Putamen (tissue), 1 donor: ENCODE measurements around the gene MAGEH1.
"Not testable (repeated sequence)": the region's sequence is repeated elsewhere in the genome, so short reads cannot be mapped to it uniquely, and the experiment has no call there.

Experiments
- DNase-seq: peaks from one replicate; pipeline ENCODE4 v3.0.0-alpha.2; 2016; ENCODE audit warnings: low spot score

MAGEH1 gene, protein sequence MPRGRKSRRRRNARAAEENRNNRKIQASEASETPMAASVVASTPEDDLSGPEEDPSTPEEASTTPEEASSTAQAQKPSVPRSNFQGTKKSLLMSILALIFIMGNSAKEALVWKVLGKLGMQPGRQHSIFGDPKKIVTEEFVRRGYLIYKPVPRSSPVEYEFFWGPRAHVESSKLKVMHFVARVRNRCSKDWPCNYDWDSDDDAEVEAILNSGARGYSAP

GRCh38 chrX:55451990-55452832 lies at the start of gene MAGEH1:
MAGEH1 (plus strand) TSS chrX:55452127; CDS start chrX:55452375, 248 bp downstream.
- peak; percentile 93 for DNase-seq

DNA sequence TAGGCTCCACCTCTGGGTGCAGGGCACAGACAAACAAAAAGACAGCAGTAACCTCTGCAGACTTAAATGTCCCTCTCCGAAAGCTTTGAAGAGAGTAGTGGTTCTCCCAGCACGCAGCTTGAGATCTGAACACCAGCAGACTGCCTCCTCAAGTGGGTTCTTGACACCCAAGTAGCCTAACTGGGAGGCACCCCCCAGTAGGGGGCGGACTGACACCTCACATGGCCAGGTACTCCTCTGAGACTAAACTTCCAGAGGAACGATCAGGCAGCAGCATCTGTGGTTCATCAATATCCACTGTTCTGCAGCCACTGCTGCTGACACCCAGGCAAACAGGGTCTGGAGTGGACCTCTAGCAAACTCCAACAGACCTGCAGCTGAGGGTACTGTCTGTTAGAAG lies 24.8 kb upstream of the MAGEH1 start:
- not testable (repeated sequence) for DNase-seq

- not testable (repeated sequence) for DNase-seq
These were observed 8.5 kb upstream of the MAGEH1 start for GRCh38 chrX:55443468-55443867.

DNA sequence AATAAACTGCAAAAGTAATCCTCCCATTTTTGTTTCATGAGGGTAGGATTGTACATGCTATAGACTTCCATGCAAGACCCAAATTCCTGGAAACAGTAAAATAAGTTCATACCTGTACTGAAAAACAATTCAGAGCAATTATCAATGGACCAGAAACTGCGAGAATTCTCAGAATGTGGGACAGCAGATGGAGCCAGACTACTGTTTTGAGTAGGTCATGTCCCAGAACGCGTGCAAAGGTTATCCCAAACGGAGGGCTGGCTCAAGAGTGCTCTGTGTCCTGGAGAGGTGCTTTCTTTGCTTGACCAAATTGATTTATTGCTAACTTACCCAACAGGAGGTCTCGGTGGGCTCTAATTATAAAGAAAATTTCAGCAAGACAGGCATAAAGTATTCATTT lies 1.7 kb upstream of the MAGEH1 start:
- no peak for DNase-seq

DNA sequence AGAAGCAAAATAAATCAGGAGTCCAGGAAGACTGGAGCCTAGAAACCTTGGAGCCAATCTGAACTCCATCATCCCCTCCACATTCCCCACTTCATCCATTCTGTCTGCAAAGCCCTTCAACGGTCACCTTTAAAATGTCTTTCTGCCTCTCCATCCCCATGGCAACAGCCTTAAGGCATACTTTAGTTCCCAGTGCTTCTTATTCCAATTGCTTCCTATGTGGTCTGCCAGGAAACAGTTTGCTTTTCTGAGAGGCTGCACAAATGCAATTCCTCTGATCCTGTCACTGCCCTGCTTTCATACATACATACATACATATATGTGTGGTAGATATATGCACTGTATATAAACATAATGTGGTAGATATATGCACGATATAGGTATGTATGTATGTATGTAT lies 786 bp upstream of the MAGEH1 start:
- no peak for DNase-seq

GRCh38 chrX:55451626-55451989 lies 319 bp upstream of the MAGEH1 start:
- DNase-seq, result no peak

- DNase-seq, result no peak
These were observed 852 bp downstream of the MAGEH1 start for GRCh38 chrX:55452833-55453124.

GRCh38 chrX:55455708-55456107 lies 3.8 kb downstream of the MAGEH1 start:
- DNase-seq, result not testable (repeated sequence)

DNA sequence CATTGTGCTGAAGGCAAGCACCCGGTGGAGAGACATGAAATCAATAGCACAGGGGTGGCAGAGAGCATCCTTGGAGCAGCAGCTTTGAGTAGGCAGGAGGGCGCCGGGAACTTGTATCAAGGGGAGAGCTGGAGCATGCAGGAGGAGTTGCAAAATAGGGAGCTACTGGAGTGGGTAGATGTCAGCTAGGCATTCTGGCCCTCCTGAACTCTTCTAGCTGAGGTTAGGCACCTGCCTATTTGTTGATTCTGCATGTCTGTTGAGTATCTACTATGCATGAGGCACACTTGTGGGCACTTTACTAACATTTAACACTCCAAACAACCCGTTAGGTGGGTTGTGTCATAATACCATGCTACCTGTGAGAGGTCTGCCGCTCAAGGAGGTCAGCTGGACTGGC lies 7.5 kb downstream of the MAGEH1 start:
- DNase-seq, result not testable (repeated sequence)

GRCh38 chrX:55459926-55460325 lies 8.0 kb downstream of the MAGEH1 start:
- not testable (repeated sequence) for DNase-seq

- not testable (repeated sequence) for DNase-seq
These were observed 12.1 kb downstream of the MAGEH1 start for GRCh38 chrX:55464050-55464449.

GRCh38 chrX:55465108-55465507 lies 13.2 kb downstream of the MAGEH1 start:
- not testable (repeated sequence) for DNase-seq

DNA sequence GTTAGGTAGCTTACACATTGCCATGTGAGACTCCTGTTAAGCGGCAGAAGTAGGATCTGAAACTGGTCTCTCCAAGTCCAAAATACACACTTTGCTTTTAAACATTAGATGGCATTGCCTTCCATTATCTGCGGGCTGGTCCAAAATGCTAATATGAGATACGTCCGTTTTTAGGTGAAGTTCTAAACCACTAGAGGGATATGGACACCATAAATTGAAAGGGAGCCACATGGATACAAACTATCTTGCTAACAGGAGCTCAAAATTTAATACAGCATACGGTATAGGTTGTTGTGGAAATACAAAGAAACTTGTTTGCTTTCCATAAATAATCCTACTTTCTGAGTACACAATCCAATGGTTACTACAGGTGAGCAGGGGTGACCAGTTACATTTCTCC lies 13.9 kb downstream of the MAGEH1 start:
- not testable (repeated sequence) for DNase-seq

DNA sequence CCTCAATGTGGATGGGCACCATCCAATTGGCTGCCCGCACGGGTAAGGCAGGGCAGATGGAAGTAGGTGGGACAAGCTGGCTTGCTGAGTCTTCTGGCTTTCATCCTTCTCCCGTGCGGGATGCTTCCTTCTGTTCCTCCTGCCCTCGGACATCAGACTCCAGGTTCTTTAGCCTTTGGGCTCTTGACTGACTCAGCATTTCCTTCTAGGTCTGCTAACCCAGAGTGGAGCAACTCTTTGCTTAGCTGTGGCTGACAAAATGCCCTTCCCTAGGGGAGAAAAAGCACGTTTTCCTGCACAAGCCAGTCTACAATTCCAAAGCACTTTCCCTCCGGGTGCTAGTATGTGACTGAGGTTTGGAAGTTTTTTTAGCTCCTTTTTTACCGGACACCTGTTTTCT lies 28.0 kb downstream of the MAGEH1 start:
- not testable (repeated sequence) for DNase-seq

DNA sequence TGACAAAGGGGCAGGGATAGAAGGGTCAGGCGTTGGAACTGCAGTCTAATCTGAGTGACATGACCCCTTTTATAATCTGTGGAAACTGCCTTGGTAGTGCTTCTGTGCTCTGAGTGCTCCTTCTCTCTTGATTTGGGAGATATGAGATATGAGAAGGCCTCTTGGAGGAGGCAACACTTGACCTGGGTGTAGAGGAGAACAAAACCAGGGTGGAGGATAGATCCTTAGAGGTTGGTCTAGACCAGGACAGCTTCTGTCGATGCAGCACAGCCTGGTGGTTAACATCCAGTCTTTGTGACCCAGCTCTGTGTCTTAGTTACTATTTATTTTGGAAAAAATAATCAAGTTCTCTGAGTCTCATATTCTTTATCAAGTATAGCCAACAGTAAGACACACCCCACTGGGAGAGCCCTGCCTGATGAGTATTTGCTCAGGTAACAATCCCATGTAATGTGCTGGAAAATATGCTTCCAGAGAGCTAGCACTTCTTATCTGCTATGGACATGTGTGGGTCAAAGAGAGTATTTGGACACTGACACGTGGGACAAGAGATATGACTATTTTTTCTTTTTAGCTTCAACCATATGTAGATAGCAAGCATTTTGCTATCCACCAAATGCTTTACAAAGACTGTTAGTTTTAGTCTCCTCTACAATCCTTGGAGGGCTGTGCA lies 28.6 kb downstream of the MAGEH1 start:
- no peak for DNase-seq

- no peak for DNase-seq
These were observed 33.0 kb downstream of the MAGEH1 start for GRCh38 chrX:55484948-55485347.

GRCh38 chrX:55486736-55487135 lies 34.8 kb downstream of the MAGEH1 start:
- DNase-seq, result peak; percentile 89

DNA sequence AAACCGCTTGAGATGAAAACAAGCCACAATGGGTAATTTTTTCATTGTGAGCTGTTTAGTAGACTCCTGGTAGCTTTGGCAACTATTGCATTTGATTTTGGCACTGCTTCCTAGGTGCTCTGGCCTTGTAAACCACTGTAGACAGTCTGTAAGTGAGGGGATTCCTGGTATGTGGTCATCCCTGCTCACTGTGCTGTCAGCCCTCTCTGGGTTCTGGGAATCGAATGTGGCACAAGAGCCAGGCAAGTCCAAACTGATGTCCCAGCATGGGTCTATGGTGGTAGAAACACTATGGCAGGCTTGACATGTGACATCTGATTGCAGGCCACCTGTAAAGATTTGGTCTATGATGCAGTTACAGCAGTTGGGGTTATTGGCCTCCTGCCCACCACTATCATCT lies 35.2 kb downstream of the MAGEH1 start:
- peak; percentile 17 for DNase-seq

DNA sequence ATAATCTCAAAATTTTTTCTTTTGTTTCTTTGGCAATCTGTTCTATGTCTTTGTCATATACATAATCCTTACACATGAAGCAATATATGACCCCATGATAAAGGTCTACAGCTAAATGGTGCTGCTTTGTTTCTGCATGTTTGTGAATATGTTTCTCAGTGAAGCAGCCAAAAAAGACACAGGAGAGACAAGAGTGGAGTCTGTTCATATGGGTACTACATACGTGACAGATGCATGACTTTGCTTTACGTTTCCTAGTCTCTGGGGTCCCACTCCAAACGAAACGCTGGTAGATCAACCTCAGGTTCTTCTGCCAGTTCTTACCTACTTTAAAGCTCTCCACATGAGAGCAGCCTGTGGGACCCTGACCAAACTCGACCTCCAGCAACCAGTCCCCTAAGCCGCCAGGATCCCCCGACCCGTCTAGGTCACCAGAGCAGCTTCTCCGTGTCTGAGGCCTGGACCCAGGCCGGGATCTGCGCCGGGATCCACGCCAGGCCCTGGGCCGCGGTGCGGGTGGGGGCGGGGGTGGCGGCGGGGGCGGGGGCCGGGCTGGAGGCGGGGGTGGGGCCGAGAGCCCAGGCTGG lies 36.2 kb downstream of the MAGEH1 start:
- peak; percentile 39 for DNase-seq

DNA sequence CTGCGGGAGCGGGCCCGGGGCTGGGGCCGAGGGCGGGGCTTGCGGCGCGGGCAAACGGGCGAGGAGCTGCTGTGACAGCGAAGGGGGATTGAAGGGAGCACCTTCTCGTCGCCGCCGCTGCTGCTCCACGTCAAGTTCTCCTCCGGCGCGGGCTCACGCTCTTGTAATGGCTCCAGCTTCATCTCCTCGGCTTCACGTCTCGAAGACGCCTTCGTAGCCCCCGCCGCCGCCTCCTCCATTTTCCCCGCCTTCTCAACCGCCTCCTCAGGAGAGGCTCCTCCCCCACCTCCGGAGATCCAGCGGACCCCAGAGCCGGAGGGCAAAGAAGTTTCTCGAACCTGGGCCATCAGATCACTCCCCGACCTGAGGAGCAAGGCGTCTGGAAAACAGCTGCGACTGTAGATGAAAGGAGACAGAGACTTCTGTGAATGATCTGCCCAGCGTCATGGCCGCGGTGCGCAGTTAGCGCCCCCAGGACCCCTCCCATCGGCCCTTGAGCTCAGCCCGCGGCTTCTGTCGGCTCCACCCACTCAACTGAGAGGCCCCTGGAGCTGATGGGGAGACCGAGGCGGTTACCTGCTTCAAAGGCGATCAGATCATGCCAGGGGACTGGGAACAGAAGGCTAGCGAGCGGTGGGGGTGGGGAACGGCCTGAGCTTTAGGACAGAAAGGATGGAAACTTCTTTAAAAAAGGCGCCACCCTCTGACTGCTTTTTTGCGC lies 36.8 kb downstream of the MAGEH1 start:
- peak; percentile 27 for DNase-seq

DNA sequence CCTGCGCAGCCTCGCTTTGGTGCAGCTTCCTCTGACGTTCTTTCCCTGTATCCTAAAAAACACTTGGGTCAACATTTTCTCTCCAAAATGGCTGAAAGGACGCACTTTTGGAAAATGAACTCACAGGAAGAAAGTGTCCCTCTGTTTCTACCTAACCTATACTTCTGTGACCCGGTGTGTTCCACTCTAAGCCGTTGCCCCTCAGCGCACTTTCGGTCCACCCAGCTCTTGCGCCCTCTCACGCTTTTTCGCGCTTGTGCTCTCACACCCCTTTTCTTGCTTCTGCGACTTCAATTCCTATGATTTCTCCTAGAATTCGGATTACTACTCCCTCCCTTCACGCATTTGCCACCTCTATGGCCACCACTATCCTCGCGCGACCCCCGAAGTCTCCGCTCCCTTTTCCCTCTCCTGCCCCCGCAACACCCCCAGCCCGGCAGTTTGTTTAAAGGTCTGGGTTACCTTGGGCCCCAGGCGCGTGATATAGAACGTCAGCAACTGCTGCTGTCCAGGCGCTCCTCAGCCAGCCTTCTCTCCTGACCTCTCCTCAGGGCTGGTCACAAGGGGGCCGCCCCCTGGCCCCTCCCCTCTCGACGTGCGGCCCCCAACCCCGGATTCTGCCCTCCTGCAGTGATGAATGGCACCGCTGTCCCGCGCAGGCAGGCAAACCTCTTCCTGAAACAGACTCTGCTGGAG lies 37.5 kb downstream of the MAGEH1 start, which contains the start of gene USP51:
Gene USP51 (minus strand): TSS at position 535 of the 696 bp plus-strand sequence. CDS start 909 bp downstream, outside the sequence.
- DNase-seq, result peak; percentile 73
